NB4 (cell line): ENCODE measurements around the gene LTA4H.

Experiments
- MYC ChIP-seq: IDR thresholded peaks from 2 replicates; pipeline ENCODE4 v1.6.1; 2011; ENCODE audit warnings: low read depth, low read length
- POLR2A ChIP-seq: IDR thresholded peaks from 2 replicates; pipeline ENCODE4 v1.6.1; 2011; ENCODE audit warnings: mild to moderate bottlenecking; ENCODE audit not compliant: insufficient read length; ENCODE audit errors: extremely low read depth
- TF ChIP-seq, protein P1 (sequence below): IDR thresholded peaks from one replicate; pipeline ENCODE4 v1.5.1; 2012; ENCODE audit warnings: low read depth, low read length
- TF ChIP-seq, protein P2 (sequence below): IDR thresholded peaks from 2 replicates; pipeline ENCODE4 v1.6.1; 2011; ENCODE audit warnings: low read depth, low read length

DNA sequence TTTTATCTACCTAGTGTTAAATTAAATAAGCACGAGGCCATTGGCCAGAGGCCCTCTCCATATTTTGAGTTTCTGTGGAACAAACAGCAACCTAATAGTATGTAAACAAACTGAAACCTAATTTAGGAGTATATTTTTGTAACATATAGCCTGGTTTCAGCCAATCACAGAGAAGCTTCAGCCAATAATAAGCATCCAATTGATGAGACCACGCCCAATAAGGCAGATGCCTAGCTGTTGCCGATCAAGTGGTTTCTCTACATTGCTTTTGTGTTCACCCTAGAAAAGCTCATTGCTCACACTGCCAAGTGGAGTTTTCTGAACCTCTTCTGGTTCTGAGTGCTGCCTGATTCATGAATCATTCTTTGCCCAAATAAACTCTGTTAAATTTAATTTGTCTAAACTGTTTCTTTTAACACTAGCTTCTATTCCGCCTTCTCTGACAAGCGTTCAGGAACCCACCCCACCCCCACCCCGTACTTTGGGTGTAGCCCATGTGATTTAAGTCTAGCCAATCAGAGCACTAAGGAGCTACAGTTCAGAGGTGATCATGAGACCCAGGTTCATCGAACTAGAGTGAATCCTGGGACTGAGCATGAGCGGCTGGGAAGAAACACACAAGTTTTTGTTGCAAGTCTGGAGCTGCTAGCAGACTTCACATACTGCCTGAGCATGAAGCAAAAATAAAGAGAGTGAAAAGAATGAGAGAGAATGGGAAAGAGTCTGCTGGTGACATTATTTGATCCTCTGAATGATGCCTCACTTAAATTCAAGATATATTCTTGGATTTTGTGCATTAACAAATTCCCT is 21.5 kb upstream of the LTA4H start:
- TF ChIP-seq, protein P1, sequence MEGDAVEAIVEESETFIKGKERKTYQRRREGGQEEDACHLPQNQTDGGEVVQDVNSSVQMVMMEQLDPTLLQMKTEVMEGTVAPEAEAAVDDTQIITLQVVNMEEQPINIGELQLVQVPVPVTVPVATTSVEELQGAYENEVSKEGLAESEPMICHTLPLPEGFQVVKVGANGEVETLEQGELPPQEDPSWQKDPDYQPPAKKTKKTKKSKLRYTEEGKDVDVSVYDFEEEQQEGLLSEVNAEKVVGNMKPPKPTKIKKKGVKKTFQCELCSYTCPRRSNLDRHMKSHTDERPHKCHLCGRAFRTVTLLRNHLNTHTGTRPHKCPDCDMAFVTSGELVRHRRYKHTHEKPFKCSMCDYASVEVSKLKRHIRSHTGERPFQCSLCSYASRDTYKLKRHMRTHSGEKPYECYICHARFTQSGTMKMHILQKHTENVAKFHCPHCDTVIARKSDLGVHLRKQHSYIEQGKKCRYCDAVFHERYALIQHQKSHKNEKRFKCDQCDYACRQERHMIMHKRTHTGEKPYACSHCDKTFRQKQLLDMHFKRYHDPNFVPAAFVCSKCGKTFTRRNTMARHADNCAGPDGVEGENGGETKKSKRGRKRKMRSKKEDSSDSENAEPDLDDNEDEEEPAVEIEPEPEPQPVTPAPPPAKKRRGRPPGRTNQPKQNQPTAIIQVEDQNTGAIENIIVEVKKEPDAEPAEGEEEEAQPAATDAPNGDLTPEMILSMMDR: no peak
- TF ChIP-seq POLR2A (no peak), MYC (no peak)
- TF ChIP-seq, protein P2, sequence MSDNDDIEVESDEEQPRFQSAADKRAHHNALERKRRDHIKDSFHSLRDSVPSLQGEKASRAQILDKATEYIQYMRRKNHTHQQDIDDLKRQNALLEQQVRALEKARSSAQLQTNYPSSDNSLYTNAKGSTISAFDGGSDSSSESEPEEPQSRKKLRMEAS: no peak
